Skin epidermis (tissue), 12 donors: ENCODE measurements around the gene BLNK.
A peak's percentile ranks its signal among the peaks of the same experiment; 100 is the strongest.
"Not testable (repeated sequence)": the region's sequence is repeated elsewhere in the genome, so short reads cannot be mapped to it uniquely, and the experiment has no call there.

ENCODE experiments used
- H3K27ac ChIP-seq, 21 experiments: fragments of 200-600 bp; sonication (generic) in 11 of 21; one replicate each; pipeline ENCODE4 v1.5.0; 2020; ENCODE audit warnings: mild to moderate bottlenecking in 3 of 21, inconsistent platforms in 2 of 21, moderate library complexity in 2 of 21
- H3K4me3 ChIP-seq, 7 experiments: fragments of 200-600 bp; sonication (generic) in 2 of 7; one replicate each; pipeline ENCODE4 v1.5.0; 2020; ENCODE audit warnings: inconsistent platforms in 2 of 7, mild to moderate bottlenecking in 2 of 7, moderate library complexity in 1 of 7

BLNK gene

DNA sequence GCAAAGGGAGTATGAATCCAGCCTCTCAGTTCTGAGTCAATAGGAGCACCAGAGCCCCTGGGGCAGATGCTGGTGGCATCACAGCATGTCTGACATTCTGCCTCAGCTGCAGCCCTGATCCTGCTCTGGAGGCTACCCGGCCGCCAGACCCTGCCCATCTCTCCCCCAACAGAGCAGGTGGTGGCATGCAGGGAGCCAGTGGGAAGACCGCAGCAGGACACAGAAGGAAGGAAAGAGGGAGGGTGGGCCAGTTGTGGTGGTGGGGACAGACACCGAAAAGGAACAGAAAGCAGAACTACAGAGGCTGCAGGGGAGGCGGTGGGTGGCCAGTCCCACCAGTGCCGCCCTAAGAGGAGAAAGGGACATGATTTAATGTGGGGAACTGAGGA is 35.3 kb downstream of the BLNK start:
- H3K4me3 ChIP-seq = no peak overlapping the region
- H3K27ac ChIP-seq = peak overlapping the region in 2 of 21 experiments; percentile 6 to 45

DNA sequence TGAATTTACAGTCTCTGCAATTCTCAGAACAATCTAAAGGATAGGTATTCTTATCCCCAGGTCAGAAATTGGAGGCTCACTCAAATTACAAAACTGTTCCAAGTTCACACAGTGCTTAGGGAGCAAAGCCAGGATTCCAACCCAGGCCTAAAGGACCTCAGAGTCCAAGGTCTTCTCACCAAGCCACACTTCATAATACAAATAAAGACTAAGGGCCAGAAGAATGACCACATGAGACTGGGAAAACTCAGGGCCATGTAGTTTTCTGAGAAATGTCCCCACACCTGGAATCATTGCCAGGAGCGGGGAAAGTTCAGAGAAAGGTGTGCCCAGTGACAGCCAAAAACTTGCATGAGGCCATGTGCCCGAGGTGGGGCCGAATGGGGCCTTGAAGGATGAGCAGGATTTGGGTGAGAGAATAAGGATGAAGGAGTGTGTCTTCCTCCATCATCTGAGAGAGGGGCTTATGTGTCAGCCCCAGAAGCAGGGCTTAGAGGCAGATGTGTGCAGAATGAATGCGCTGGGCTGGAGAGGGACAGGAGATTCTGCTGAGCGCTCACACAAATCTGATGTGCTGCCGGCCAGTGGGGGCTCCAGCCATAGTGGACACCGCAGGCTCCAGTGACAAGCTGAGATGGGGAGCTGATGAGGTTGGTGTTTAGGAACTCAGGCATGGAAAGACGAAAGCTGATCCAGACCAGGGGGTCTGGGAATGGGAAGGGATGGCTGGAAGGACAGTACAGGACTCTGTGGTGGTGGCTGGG is 35.9 kb downstream of the BLNK start:
- H3K4me3 ChIP-seq = no peak overlapping the region
- H3K27ac ChIP-seq = peak overlapping the region in 1 of 21 experiments; percentile 6

- H3K27ac ChIP-seq = no peak overlapping the region
- no peak overlapping the region for H3K4me3 ChIP-seq
Measured at GRCh38 chr10:96233959-96234358, 37.4 kb downstream of the BLNK start.

DNA sequence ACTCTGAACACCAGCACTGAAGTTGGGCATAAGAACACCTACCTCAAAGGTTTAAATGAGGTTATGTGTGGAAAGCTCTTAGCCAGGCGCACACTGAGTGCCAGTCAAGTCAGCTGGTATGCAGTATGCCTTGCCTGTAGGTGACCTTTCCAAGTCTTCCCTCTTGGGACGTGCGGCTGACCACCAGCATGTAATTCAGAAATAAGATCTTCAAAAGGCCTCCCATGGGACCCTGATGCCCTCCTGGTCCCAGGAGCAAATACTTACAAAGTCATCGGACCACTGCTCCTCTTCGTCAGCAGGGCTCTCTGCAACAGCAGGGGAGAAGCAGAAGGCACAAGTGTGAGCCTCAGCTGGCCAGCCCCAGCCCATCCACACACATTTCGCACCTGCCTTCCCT is 40.8 kb downstream of the BLNK start:
- no peak overlapping the region for H3K4me3 ChIP-seq

GRCh38 chr10:96229568-96230030 is 41.8 kb downstream of the BLNK start:
- H3K4me3 ChIP-seq = no peak overlapping the region
- no peak overlapping the region for H3K27ac ChIP-seq

More for the DNA sequence above, 40.8 kb downstream of the BLNK start:
- no peak overlapping the region for H3K27ac ChIP-seq

- Histone ChIP-seq H3K27ac (no peak overlapping the region), H3K4me3 (no peak overlapping the region)
Measured at GRCh38 chr10:96228408-96228994, 42.9 kb downstream of the BLNK start.

- no peak overlapping the region for H3K27ac ChIP-seq
- no peak overlapping the region for H3K4me3 ChIP-seq
Measured at GRCh38 chr10:96227206-96227605, 44.2 kb downstream of the BLNK start.

GRCh38 chr10:96225119-96225518 is 46.2 kb downstream of the BLNK start:
- Histone ChIP-seq H3K27ac (no peak overlapping the region), H3K4me3 (no peak overlapping the region)

DNA sequence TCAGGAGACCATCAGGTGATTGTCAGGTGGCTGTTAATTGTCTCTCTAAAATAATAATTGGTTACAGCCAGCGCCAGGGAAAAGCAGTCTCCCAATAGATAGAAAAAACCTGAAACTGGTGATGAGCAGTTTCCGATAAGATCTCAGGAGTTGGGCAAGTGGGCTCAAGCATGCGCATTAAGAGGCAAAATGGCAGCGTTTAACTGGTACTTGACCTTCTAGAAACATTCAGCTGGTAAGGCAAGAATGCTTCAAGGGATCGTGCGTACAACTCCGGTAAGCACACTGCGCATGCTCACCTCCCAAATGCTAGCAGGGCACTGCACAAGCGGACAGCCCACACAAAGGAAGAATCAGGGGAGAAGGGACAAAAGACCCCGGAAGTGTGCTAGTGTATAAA is 48.5 kb downstream of the BLNK start:
- no peak overlapping the region for H3K27ac ChIP-seq
- H3K4me3 ChIP-seq = no peak overlapping the region

DNA sequence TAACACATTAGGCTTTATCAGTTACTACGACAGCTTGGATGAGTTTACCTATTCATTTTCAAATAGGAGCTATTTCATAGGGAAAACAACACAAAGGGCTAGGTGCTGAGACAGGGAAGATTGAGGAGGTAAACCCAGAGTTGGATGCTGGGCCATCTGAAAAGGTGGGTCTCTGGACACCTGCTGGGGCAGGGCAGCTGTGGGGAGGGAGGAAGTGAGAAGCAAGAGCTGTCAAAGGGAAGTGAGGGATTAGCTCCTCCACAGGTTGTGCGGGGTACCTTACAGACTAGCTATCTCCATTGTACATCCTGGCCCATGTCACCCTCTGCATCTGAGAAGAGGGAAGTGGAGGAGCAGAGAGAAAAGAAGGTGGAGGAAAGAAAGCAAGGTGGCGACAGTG is 48.9 kb downstream of the BLNK start:
- H3K4me3 ChIP-seq = no peak overlapping the region

GRCh38 chr10:96218826-96219225 is 52.5 kb downstream of the BLNK start:
- no peak overlapping the region for H3K4me3 ChIP-seq
- H3K27ac ChIP-seq = no peak overlapping the region

More for the DNA sequence above, 48.9 kb downstream of the BLNK start:
- H3K27ac ChIP-seq = no peak overlapping the region

DNA sequence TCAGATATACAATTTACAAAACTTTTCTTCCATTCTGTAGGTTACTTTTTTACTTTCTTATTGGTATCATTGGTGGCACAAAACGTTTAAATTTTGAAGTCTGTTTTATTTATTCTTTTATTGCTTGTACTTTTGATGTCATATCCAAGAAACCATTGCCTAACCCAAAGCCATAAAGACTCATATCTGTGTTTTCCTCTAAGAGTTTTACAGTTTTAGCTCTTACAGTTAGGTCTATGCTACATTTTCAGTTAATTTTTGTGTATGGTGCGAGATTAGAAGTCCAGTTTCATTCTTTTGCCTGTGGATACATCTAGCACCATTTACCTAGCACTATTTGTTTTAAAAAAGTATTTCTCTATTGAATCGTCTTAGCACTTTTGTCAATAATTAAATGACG is 53.7 kb downstream of the BLNK start:
- Histone ChIP-seq H3K4me3 (no peak overlapping the region), H3K27ac (no peak overlapping the region)

DNA sequence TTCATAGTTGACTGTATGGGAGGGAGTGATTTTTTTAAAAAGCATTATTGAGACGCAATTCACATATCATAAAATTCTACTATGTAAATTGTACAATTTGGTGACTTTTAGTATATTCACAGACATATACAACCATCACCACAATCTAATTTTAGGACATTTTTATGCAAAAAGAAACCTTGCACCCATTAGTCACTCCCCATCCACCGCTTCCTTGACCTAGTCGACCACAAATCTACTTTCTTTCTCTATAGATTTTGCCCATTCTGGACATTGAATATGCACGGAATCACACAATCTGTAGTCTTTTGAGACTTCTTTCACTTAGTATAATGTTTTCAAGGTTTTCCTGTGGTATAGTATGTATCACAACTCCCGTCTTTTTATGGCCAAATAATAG is 54.6 kb downstream of the BLNK start:
- Histone ChIP-seq H3K4me3 (no peak overlapping the region), H3K27ac (no peak overlapping the region)

GRCh38 chr10:96212911-96213310 is 58.5 kb downstream of the BLNK start:
- H3K4me3 ChIP-seq = no peak overlapping the region
- no peak overlapping the region for H3K27ac ChIP-seq

DNA sequence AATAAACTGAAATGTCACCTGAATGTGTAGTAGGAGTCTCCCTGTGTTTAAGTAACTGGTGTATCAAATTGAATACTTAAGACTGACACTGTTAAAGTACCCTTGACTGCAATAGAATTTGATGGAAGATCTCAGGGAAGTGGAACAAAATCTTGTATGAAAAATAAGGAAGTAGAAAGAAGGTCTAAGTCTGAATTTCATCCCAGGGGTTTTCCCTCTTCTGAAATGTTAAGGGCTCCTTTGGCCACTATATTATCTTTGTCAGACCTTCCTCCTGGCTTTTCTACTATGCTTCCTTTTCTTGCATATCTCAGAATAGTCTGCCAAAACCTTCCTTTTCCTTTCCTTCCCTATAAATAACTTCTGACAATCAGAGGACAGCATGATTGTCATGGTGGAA is 59.6 kb downstream of the BLNK start:
- Histone ChIP-seq H3K4me3 (no peak overlapping the region), H3K27ac (no peak overlapping the region)

- Histone ChIP-seq H3K4me3 (no peak overlapping the region), H3K27ac (no peak overlapping the region)
Measured at GRCh38 chr10:96208946-96209345, 62.4 kb downstream of the BLNK start.

DNA sequence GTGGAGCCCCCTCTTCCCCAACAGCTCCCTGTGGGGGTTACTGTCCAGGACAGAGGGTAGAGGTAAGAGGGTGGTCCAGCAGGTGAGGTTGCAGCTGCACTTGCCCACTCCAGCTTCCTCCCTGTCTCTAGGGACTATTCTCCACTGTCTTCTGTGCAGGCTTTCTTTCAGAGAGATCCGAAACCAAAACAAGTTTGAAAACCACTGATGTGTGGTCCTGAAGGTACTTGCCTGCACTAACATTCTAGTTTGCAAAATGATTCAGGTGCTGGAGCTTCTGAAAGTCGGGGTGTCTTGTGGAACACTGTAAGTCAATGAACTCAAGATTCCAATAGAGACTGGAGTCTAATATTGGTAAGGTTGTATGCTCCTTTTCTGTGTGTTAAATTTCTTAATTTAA is 63.1 kb downstream of the BLNK start:
- Histone ChIP-seq H3K4me3 (no peak overlapping the region), H3K27ac (no peak overlapping the region)

DNA sequence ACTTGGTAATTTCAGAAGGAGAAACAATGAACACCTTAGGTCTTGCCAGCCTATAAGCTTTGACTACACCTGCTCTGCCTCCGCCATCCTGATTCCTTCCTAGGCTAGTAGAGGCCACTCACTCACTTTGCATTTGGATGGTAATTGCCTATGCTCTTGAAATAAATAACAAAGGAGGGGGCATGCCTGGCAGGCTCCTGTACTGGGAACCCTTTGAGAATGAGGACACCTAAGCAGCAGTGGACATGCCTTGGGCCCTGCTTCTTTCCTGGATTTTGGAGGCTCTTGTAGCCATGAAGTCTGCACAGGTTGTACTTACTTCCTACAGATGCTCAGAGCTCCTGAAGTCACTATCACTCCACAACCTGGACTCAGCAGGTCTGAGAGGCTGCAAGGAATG is 65.8 kb downstream of the BLNK start:
- Histone ChIP-seq H3K27ac (no peak overlapping the region), H3K4me3 (no peak overlapping the region)

- H3K4me3 ChIP-seq = no peak overlapping the region
- no peak overlapping the region for H3K27ac ChIP-seq
Measured at GRCh38 chr10:96201525-96201924, 69.8 kb downstream of the BLNK start.

GRCh38 chr10:96189505-96189904 is 81.9 kb downstream of the BLNK start:
- not testable (repeated sequence) for H3K27ac ChIP-seq, H3K4me3 ChIP-seq

DNA sequence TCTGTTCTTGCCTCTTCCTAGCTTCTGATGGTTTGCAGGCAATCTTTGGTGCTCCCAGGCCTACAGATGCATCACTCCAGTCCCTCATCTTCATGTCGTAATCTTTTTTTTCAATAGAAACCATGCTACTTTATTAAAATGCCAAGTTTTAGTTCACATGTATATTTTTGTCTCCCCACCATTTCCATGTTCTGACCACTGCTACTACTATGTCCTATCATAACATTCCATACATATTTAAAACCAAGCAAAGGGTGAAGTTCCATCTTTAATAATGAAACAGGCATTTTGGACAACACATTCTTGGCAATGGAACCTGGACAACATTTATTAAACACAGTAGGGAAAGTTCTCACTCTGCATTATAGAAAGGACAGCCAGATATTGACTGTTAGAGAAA is 82.5 kb downstream of the BLNK start:
- no peak overlapping the region for H3K4me3 ChIP-seq
- no peak overlapping the region for H3K27ac ChIP-seq

DNA sequence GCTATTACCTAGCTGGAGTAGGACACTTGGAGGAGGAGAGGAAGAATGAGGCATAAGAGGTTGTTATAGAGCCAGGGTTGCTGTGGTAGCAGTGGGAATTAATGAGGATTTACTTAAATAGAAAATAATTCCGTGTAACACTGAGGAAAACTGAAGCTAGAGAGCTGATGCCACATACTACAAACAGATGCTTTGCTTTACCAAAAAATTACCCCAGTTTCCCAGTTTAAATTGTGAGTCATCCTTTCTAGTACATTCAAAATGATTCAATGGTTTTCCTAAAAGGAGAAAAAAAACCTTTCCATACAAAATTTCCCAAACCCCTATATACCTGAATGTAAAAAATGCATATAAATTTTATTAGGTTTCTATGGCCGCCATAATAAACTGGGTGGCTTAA is 82.9 kb downstream of the BLNK start:
- Histone ChIP-seq H3K27ac (no peak overlapping the region), H3K4me3 (no peak overlapping the region)
